ENCODE measurements around the gene ARMC12.

GRCh38 chr6:35691027-35691824, 45.6 kb upstream of the ARMC12 start:
- TF ChIP-seq GATA2 (IDR thresholded peaks at IDR 0.05; ENCODE audit: low read depth, low read length) (no peak), GATA3 (IDR thresholded peaks at IDR 0.05; ENCODE audit: low read depth, low read length) (no peak)

Data from SH-SY5Y (cell line).